HepG2 (cell line): ENCODE data around the gene DDIT4. TPM values are rescaled to one million over a fixed set of nuclear protein-coding genes. Genes with fewer than 3 reads are reported as not detected.
A peak's percentile ranks its signal among the peaks of the same experiment; 100 is the strongest.

Experiments
- EEA1 ChIP-seq: sonication (generic); formaldehyde crosslinking; IDR thresholded peaks from 2 replicates; pipeline ENCODE4 v1.5.1; 2020; ENCODE audit warnings: mild to moderate bottlenecking, missing genetic modification reagents, borderline replicate concordance
- KLF15 ChIP-seq: sonication (generic); formaldehyde crosslinking; IDR thresholded peaks from 2 replicates; pipeline ENCODE4 v1.8.1; 2023; ENCODE audit warnings: borderline replicate concordance, mild to moderate bottlenecking, inconsistent platforms, missing genetic modification reagents, mixed read lengths
- MED8 ChIP-seq: sonication (generic); formaldehyde crosslinking; IDR thresholded peaks from 2 replicates; pipeline ENCODE4 v1.8.1; 2023; ENCODE audit warnings: mild to moderate bottlenecking, missing genetic modification reagents; ENCODE audit not compliant: insufficient replicate concordance
- REPIN1 ChIP-seq: sonication (generic); formaldehyde crosslinking; IDR thresholded peaks from 2 replicates; pipeline ENCODE4 v1.8.0; 2022; ENCODE audit warnings: missing genetic modification reagents, low read depth, mild to moderate bottlenecking, borderline replicate concordance
- RORA ChIP-seq: sonication (generic); formaldehyde crosslinking; IDR thresholded peaks from 2 replicates; pipeline ENCODE4 v1.5.0; 2020; ENCODE audit warnings: mild to moderate bottlenecking, missing genetic modification reagents, moderate library complexity
- U2AF2 ChIP-seq: fragments of 200-400 bp; formaldehyde crosslinking; IDR thresholded peaks from 2 replicates; pipeline ENCODE4 v1.6.1; 2017; ENCODE audit warnings: low read depth, mild to moderate bottlenecking, low read length
- ZBTB21 ChIP-seq: sonication (generic); formaldehyde crosslinking; IDR thresholded peaks from 2 replicates; pipeline ENCODE4 v1.4.0; 2020; ENCODE audit warnings: missing genetic modification reagents
- ZFAT ChIP-seq: sonication (generic); formaldehyde crosslinking; conservative IDR thresholded peaks from 2 replicates; pipeline ENCODE4 v1.8.1; 2023; ENCODE audit warnings: missing genetic modification reagents, inconsistent platforms
- ZNF296 ChIP-seq: sonication (generic); formaldehyde crosslinking; conservative IDR thresholded peaks from 2 replicates; pipeline ENCODE4 v1.5.0; 2020; ENCODE audit warnings: mild to moderate bottlenecking, missing genetic modification reagents
- ZNF446 ChIP-seq: sonication (generic); formaldehyde crosslinking; IDR thresholded peaks from 2 replicates; pipeline ENCODE4 v1.5.0; 2020; ENCODE audit warnings: mild to moderate bottlenecking, missing genetic modification reagents
- polyA plus RNA-seq, 8 experiments: library from polyadenylated mRNA; depleted of rRNA in 3 of 8; stranded (reverse) in 7 of 8; unstranded in 1 of 8; fragments of >200 nt; fragmentation: Illumina TruSeq in 4 of 8; extraction: Trizol in 4 of 8; gene quantifications; 2 replicates each; pipeline versions ENCODE4 v1.2.1 to v1.2.3, GENCODE V29; 2011 to 2016; ENCODE audit warnings: low read depth in 4 of 8, missing spikeins in 1 of 8, mixed read lengths in 1 of 8; ENCODE audit not compliant: insufficient read depth in 1 of 8
- total RNA-seq, 5 experiments: library from RNA; depleted of rRNA; stranded (reverse); fragments of >200 nt; fragmentation: Illumina TruSeq; extraction: Trizol; gene quantifications; 2 replicates each; pipeline ENCODE4 v1.2.3, GENCODE V29; 2016; ENCODE audit warnings: low read depth in 1 of 5
- TF ChIP-seq, protein P1 (sequence below): IDR thresholded peaks from 2 replicates; pipeline ENCODE4 v1.6.1; 2016; ENCODE audit warnings: low read depth, borderline replicate concordance
- TF ChIP-seq, protein P2 (sequence below), 2 experiments: fragments of 450-650 bp in 1 of 2; sonication (generic) in 1 of 2; formaldehyde crosslinking in 1 of 2; IDR thresholded peaks; 2 replicates each; pipeline versions ENCODE4 v1.6.1 to v1.8.0; 2016 to 2022; ENCODE audit warnings: antibody characterized with exemption in 1 of 2, mild to moderate bottlenecking in 1 of 2, missing genetic modification reagents in 1 of 2
- TF ChIP-seq, protein P3 (sequence below): sonication (generic); formaldehyde crosslinking; IDR thresholded peaks from 2 replicates; pipeline ENCODE4 v1.9.0; 2021; ENCODE audit warnings: missing genetic modification reagents, mild to moderate bottlenecking, borderline replicate concordance
- TF ChIP-seq, protein P4 (sequence below): sonication (generic); formaldehyde crosslinking; IDR thresholded peaks from 2 replicates; pipeline ENCODE4 v1.4.0; 2020; ENCODE audit warnings: mild to moderate bottlenecking, low read depth, missing genetic modification reagents
- TF ChIP-seq, protein P5 (sequence below): sonication (generic); IDR thresholded peaks from 2 replicates; pipeline ENCODE4 v1.6.1; 2016; ENCODE audit warnings: low read depth, borderline replicate concordance

The DDIT4 gene
- total and polyA plus RNA-seq, 2 of the 13 experiments (the other 11 are each of a cell fraction or from before 2014, with no cell fraction given), result 35.6 to 40.7 TPM

DNA sequence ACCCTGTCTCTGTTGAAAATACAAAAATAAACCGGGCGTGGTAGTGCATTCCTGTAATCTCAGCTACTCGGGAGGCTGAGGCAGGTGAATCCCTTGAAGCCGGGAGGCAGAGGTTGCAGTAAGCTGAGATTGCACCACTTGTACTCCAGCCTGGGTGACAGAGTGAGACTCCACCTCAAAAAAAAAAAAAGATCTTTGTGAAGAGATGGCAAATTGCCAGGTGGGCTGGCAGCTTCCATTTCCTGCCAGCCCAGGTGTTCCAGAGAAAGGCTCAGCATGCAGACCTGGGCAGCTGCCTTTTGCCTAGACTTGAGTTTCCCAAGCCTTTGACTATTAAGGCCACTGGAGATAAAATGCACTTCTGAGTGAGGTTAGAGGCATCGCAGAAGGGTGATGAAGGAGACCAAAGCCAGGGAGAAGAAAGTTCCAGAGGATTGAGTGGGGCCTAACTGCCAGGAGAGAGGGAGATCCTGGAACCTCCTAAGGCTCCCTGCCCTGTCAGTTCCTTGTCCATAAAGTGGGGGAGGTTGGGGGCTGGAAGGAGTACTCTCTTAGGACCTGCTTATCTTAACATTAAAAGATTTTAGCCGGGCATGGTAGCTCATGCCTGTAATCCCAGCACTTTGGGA is 10.0 kb upstream of the DDIT4 start (continued):
- TF ChIP-seq ZFAT (CRISPR knock-in tag), result no peak
- no peak for TF ChIP-seq RORA
- TF ChIP-seq KLF15, result no peak
- TF ChIP-seq ZNF296 (CRISPR knock-in tag), result no peak
- TF ChIP-seq, protein P1, sequence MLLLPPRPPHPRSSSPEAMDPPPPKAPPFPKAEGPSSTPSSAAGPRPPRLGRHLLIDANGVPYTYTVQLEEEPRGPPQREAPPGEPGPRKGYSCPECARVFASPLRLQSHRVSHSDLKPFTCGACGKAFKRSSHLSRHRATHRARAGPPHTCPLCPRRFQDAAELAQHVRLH (CRISPR knock-in tag), result no peak
- TF ChIP-seq, protein P2, sequence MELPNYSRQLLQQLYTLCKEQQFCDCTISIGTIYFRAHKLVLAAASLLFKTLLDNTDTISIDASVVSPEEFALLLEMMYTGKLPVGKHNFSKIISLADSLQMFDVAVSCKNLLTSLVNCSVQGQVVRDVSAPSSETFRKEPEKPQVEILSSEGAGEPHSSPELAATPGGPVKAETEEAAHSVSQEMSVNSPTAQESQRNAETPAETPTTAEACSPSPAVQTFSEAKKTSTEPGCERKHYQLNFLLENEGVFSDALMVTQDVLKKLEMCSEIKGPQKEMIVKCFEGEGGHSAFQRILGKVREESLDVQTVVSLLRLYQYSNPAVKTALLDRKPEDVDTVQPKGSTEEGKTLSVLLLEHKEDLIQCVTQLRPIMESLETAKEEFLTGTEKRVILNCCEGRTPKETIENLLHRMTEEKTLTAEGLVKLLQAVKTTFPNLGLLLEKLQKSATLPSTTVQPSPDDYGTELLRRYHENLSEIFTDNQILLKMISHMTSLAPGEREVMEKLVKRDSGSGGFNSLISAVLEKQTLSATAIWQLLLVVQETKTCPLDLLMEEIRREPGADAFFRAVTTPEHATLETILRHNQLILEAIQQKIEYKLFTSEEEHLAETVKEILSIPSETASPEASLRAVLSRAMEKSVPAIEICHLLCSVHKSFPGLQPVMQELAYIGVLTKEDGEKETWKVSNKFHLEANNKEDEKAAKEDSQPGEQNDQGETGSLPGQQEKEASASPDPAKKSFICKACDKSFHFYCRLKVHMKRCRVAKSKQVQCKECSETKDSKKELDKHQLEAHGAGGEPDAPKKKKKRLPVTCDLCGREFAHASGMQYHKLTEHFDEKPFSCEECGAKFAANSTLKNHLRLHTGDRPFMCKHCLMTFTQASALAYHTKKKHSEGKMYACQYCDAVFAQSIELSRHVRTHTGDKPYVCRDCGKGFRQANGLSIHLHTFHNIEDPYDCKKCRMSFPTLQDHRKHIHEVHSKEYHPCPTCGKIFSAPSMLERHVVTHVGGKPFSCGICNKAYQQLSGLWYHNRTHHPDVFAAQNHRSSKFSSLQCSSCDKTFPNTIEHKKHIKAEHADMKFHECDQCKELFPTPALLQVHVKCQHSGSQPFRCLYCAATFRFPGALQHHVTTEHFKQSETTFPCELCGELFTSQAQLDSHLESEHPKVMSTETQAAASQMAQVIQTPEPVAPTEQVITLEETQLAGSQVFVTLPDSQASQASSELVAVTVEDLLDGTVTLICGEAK (IDR thresholded peaks at IDR 0.05), result no peak
- TF ChIP-seq, protein P2 (CRISPR knock-in tag; IDR thresholded peaks at IDR 0.05), result 0 out of 2 replicates have a peak, but pooled peaks have one; percentile 30
- TF ChIP-seq, protein P3, sequence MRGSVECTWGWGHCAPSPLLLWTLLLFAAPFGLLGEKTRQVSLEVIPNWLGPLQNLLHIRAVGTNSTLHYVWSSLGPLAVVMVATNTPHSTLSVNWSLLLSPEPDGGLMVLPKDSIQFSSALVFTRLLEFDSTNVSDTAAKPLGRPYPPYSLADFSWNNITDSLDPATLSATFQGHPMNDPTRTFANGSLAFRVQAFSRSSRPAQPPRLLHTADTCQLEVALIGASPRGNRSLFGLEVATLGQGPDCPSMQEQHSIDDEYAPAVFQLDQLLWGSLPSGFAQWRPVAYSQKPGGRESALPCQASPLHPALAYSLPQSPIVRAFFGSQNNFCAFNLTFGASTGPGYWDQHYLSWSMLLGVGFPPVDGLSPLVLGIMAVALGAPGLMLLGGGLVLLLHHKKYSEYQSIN (CRISPR knock-in tag), result no peak
- no peak for TF ChIP-seq U2AF2
- TF ChIP-seq REPIN1, result no peak
- TF ChIP-seq, protein P4, sequence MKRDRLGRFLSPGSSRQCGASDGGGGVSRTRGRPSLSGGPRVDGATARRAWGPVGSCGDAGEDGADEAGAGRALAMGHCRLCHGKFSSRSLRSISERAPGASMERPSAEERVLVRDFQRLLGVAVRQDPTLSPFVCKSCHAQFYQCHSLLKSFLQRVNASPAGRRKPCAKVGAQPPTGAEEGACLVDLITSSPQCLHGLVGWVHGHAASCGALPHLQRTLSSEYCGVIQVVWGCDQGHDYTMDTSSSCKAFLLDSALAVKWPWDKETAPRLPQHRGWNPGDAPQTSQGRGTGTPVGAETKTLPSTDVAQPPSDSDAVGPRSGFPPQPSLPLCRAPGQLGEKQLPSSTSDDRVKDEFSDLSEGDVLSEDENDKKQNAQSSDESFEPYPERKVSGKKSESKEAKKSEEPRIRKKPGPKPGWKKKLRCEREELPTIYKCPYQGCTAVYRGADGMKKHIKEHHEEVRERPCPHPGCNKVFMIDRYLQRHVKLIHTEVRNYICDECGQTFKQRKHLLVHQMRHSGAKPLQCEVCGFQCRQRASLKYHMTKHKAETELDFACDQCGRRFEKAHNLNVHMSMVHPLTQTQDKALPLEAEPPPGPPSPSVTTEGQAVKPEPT, result no peak
- no peak for TF ChIP-seq EEA1
- TF ChIP-seq, protein P5, sequence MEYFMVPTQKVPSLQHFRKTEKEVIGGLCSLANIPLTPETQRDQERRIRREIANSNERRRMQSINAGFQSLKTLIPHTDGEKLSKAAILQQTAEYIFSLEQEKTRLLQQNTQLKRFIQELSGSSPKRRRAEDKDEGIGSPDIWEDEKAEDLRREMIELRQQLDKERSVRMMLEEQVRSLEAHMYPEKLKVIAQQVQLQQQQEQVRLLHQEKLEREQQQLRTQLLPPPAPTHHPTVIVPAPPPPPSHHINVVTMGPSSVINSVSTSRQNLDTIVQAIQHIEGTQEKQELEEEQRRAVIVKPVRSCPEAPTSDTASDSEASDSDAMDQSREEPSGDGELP, result peak; percentile 74; the same call in 1 of the 2 replicates
- TF ChIP-seq MED8 (CRISPR knock-in tag), result peak; percentile 40
- no peak for TF ChIP-seq ZBTB21 (CRISPR knock-in tag)
- no peak for TF ChIP-seq ZNF446
